Measurements from ENCODE around the gene RND3.

- TF ChIP-seq, protein P1, sequence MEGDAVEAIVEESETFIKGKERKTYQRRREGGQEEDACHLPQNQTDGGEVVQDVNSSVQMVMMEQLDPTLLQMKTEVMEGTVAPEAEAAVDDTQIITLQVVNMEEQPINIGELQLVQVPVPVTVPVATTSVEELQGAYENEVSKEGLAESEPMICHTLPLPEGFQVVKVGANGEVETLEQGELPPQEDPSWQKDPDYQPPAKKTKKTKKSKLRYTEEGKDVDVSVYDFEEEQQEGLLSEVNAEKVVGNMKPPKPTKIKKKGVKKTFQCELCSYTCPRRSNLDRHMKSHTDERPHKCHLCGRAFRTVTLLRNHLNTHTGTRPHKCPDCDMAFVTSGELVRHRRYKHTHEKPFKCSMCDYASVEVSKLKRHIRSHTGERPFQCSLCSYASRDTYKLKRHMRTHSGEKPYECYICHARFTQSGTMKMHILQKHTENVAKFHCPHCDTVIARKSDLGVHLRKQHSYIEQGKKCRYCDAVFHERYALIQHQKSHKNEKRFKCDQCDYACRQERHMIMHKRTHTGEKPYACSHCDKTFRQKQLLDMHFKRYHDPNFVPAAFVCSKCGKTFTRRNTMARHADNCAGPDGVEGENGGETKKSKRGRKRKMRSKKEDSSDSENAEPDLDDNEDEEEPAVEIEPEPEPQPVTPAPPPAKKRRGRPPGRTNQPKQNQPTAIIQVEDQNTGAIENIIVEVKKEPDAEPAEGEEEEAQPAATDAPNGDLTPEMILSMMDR (IDR thresholded peaks at IDR 0.05), result no peak
- no peak for TF ChIP-seq POLR2A (IDR thresholded peaks at IDR 0.05)
Measured at GRCh38 chr2:150428641-150429040, 58.8 kb downstream of the RND3 start.

Measured in esophagus squamous epithelium (tissue), 4 donors.